Neural cell (in vitro differentiated cells): ENCODE measurements around the gene ARSD. TPM values are rescaled to one million over a fixed set of nuclear protein-coding genes. Genes with fewer than 3 reads are reported as not detected.
A peak's percentile ranks its signal among the peaks of the same experiment; 100 is the strongest.
"Not testable (repeated sequence)": the region's sequence is repeated elsewhere in the genome, so short reads cannot be mapped to it uniquely, and the experiment has no call there.

Experiments used
- H2AFZ ChIP-seq: fragments of 200-600, 300-800 bp; sonication (generic), shearing (Covaris generic); 2 replicates; pipeline ENCODE4 v1.6.0; 2014; ENCODE audit warnings: low read depth, mild to moderate bottlenecking, antibody characterized with exemption, low read length, moderate library complexity
- H3F3A ChIP-seq: fragments of 200-600 bp; shearing (Covaris generic); 2 replicates; pipeline ENCODE4 v1.6.1; 2016; ENCODE audit warnings: mild to moderate bottlenecking, moderate library complexity, mixed read lengths, antibody characterized with exemption, low read length; ENCODE audit not compliant: insufficient read depth, poor library complexity, severe bottlenecking
- H3K27ac ChIP-seq: fragments of 200-600, 300-800 bp; sonication (generic), shearing (Covaris generic); 2 replicates; pipeline ENCODE4 v1.5.1; 2014; ENCODE audit warnings: mild to moderate bottlenecking, low read length, moderate library complexity
- H3K27me3 ChIP-seq: fragments of 300-800, 200-600 bp; sonication (generic), shearing (Covaris generic); 2 replicates; pipeline ENCODE4 v1.6.0; 2014; ENCODE audit warnings: mild to moderate bottlenecking, low read depth, low read length, moderate library complexity; ENCODE audit not compliant: insufficient read depth
- H3K36me3 ChIP-seq: fragments of 300-800, 200-600 bp; sonication (generic), shearing (Covaris generic); 2 replicates; pipeline ENCODE4 v1.5.1; 2014; ENCODE audit warnings: mild to moderate bottlenecking, antibody characterized with exemption, low read length, moderate library complexity; ENCODE audit not compliant: insufficient read depth
- H3K4me2 ChIP-seq: fragments of 300-800, 200-600 bp; sonication (generic), shearing (Covaris generic); 2 replicates; pipeline ENCODE4 v1.6.0; 2014; ENCODE audit warnings: mild to moderate bottlenecking, low read length
- H3K4me3 ChIP-seq: fragments of 300-800, 200-600 bp; sonication (generic), shearing (Covaris generic); 2 replicates; pipeline ENCODE4 v1.5.1; 2014; ENCODE audit warnings: mild to moderate bottlenecking, low read length, moderate library complexity
- H3K79me2 ChIP-seq: fragments of 200-600 bp; shearing (Covaris generic); replicated peaks from 2 replicates; pipeline ENCODE4 v1.6.0; 2014; ENCODE audit warnings: mild to moderate bottlenecking, low read length, moderate library complexity; ENCODE audit not compliant: insufficient read depth
- H3K9ac ChIP-seq: fragments of 300-800, 200-600 bp; sonication (generic), shearing (Covaris generic); 2 replicates; pipeline ENCODE4 v1.6.1; 2016; ENCODE audit warnings: mild to moderate bottlenecking, low read length, mixed read lengths
- H3K9me2 ChIP-seq: fragments of 200-600 bp; shearing (Covaris generic); 2 replicates; pipeline ENCODE4 v1.6.1; 2016; ENCODE audit warnings: mild to moderate bottlenecking, low read length, mixed read lengths; ENCODE audit not compliant: insufficient read depth
- H3K9me3 ChIP-seq: fragments of 200-600, 300-800 bp; sonication (generic), shearing (Covaris generic); 2 replicates; pipeline ENCODE4 v1.6.1; 2016; ENCODE audit warnings: mild to moderate bottlenecking, mixed run types, low read length, moderate library complexity, mixed read lengths
- H4K20me1 ChIP-seq: fragments of 200-600 bp; shearing (Covaris generic); 2 replicates; pipeline ENCODE4 v1.6.1; 2016; ENCODE audit warnings: mild to moderate bottlenecking, mixed run types; ENCODE audit not compliant: insufficient read depth
- CTCF ChIP-seq: fragments of 450-650 bp; IDR thresholded peaks from 2 replicates; pipeline ENCODE4 v1.5.1; 2014; ENCODE audit warnings: antibody characterized with exemption, mild to moderate bottlenecking, moderate library complexity; ENCODE audit not compliant: poor library complexity, severe bottlenecking
- EP300 ChIP-seq: fragments of 450-650 bp; conservative IDR thresholded peaks from 2 replicates; pipeline ENCODE4 v1.6.1; 2014; ENCODE audit warnings: antibody characterized with exemption, mild to moderate bottlenecking, moderate library complexity; ENCODE audit not compliant: poor library complexity, severe bottlenecking
- EZH2 ChIP-seq: fragments of 200-600, 300-800 bp; shearing (Covaris generic), sonication (generic); IDR thresholded peaks from 2 replicates; pipeline ENCODE4 v1.6.1; 2014; ENCODE audit warnings: antibody characterized with exemption, low read length, borderline replicate concordance, mild to moderate bottlenecking; ENCODE audit not compliant: insufficient read depth, poor library complexity, severe bottlenecking
- MXI1 ChIP-seq: fragments of 450-650 bp; conservative IDR thresholded peaks from 2 replicates; pipeline ENCODE4 v1.6.1; 2014; ENCODE audit warnings: antibody characterized with exemption, mild to moderate bottlenecking; ENCODE audit not compliant: poor library complexity, severe bottlenecking
- POLR2AphosphoS5 ChIP-seq: IDR thresholded peaks from 2 replicates; pipeline ENCODE4 v1.6.1; 2012
- RAD21 ChIP-seq: fragments of 450-650 bp; conservative IDR thresholded peaks from 2 replicates; pipeline ENCODE4 v1.6.1; 2014; ENCODE audit warnings: antibody characterized with exemption, mild to moderate bottlenecking, moderate library complexity
- REST ChIP-seq: IDR thresholded peaks from 2 replicates; pipeline ENCODE4 v1.6.1; 2012; ENCODE audit warnings: borderline replicate concordance
- SMC3 ChIP-seq: fragments of 450-650 bp; conservative IDR thresholded peaks from 2 replicates; pipeline ENCODE4 v1.6.1; 2014; ENCODE audit warnings: antibody characterized with exemption, mild to moderate bottlenecking, moderate library complexity; ENCODE audit not compliant: poor library complexity
- TAF1 ChIP-seq: IDR thresholded peaks from 2 replicates; pipeline ENCODE4 v1.6.1; 2012; ENCODE audit warnings: low read depth
- polyA plus RNA-seq: library from polyadenylated mRNA; depleted of rRNA; stranded (reverse); fragments of >200 nt; gene quantifications from 2 replicates; pipeline ENCODE4 v1.2.3, GENCODE V29; 2014

Gene ARSD
- polyA plus RNA-seq, 1 donor from 2014 or later, result 4.7 TPM

- no peak overlapping the region for H3K27ac ChIP-seq
- TF ChIP-seq MXI1, result no peak
- TF ChIP-seq SMC3, result no peak
- no peaks in the 10 kb centered on the region for H3K27me3 ChIP-seq
- no peaks in the 10 kb centered on the region for H3K9me2 ChIP-seq
- H3K9ac ChIP-seq, result no peak overlapping the region
- H3K9me3 ChIP-seq, result no peaks in the 10 kb centered on the region
- no peak overlapping the region for H3K4me2 ChIP-seq
- no peaks in the 10 kb centered on the region for H3K79me2 ChIP-seq
- H2AFZ ChIP-seq, result no peak overlapping the region
- H3F3A ChIP-seq, result no peaks in the 10 kb centered on the region
- H3K36me3 ChIP-seq, result no peaks in the 10 kb centered on the region
- H3K4me3 ChIP-seq, result no peak overlapping the region
- H4K20me1 ChIP-seq, result no peaks in the 10 kb centered on the region
Measured at GRCh38 chrX:2931155-2931554, 2.0 kb upstream of the ARSD start.

- Histone ChIP-seq H3K9me3 (no peaks in the 10 kb centered on the region), H2AFZ (no peak overlapping the region), H3K4me2 (no peak overlapping the region), H4K20me1 (no peaks in the 10 kb centered on the region), H3K27me3 (no peaks in the 10 kb centered on the region), H3K79me2 (no peaks in the 10 kb centered on the region), H3F3A (no peaks in the 10 kb centered on the region), H3K4me3 (peak overlapping the region; percentile 61), H3K9ac (peak overlapping the region; percentile 56), H3K9me2 (no peaks in the 10 kb centered on the region), H3K36me3 (no peaks in the 10 kb centered on the region), H3K27ac (no peak overlapping the region)
- TF ChIP-seq RAD21 (no peak), SMC3 (no peak), REST (no peak), TAF1 (no peak), MXI1 (no peak)
Measured at GRCh38 chrX:2928191-2928582, 952 bp downstream of the ARSD start.

- Histone ChIP-seq H3K9me3 (no peaks in the 10 kb centered on the region), H3K9ac (no peak overlapping the region), H2AFZ (no peak overlapping the region), H3K36me3 (no peaks in the 10 kb centered on the region), H3K27me3 (no peaks in the 10 kb centered on the region), H4K20me1 (no peaks in the 10 kb centered on the region), H3K27ac (no peak overlapping the region), H3K4me2 (no peak overlapping the region), H3K79me2 (no peaks in the 10 kb centered on the region), H3K9me2 (no peaks in the 10 kb centered on the region), H3K4me3 (no peak overlapping the region), H3F3A (no peaks in the 10 kb centered on the region)
- TF ChIP-seq CTCF (no peak), TAF1 (no peak), EZH2 (no peak), SMC3 (no peak), EP300 (no peak), RAD21 (no peak), MXI1 (no peak), POLR2AphosphoS5 (no peak), REST (no peak)
Measured at GRCh38 chrX:2926664-2927275, 2.4 kb downstream of the ARSD start.

- H3K9me3 ChIP-seq, H3K9me2 ChIP-seq, H4K20me1 ChIP-seq, H3K9ac ChIP-seq, H3K36me3 ChIP-seq, H3K27me3 ChIP-seq, H3K79me2 ChIP-seq, H3K4me3 ChIP-seq, H2AFZ ChIP-seq, H3K27ac ChIP-seq, H3K4me2 ChIP-seq, H3F3A ChIP-seq: not testable (repeated sequence)
Measured at GRCh38 chrX:2926255-2926654, 2.9 kb downstream of the ARSD start.
